HG03432 (cell line): Measurements from ENCODE around the gene PARD3.

ENCODE experiments used
- ATAC-seq: cut with Tn5 transposase; IDR thresholded peaks from one replicate; pipeline ENCODE4 v1.9.1; 2021; ENCODE audit warnings: mild to moderate bottlenecking, moderate library complexity; ENCODE audit not compliant: unreplicated experiment

PARD3 gene

DNA sequence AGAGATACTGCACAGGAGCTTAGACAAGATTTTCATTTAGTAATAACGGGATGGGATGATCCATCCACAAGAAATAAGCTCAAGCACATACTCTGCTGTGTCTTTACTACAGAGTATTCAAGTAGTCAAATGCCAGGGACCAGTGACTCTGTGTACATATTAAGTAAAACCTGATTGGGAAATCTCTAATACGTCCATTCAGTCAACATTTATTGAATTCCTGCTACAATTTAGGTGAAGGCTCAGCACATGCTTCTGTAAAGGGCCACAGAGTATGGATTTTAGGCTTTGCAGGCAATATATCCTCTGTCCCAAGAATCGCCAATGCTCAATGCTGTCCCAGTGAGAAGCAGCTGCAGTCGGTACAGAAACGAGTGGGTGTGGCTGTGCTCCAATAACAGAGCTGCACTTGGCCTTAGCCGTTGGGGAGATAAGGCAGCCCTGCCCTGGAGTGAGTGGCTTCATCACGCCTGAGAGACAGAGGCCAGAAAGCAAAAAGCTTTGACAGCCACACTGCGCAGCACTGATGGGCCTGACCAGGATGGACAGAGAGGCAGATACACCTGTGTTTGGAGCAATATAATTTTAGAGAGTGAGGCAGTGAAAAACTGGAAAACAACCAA lies 186.8 kb downstream of the PARD3 start:
- ATAC-seq: no peak

DNA sequence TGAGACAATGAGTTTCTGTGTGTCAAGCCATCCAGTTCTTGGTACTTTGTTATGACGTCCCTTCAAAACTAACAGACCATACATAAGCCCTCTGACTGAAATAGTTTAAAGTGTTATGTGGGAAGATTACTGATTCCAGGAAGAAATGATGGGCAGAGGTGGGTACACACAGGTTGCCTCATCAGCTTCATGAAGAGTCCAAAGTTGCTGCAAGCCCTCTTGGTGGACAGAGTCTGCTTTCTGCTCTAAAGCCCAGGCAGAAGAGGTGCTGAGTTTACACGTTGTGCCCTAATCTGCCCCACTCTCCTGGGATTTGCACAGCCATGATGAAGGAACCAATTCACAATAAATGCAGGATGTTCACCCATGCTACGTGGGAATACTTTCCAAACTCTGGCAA lies 187.4 kb downstream of the PARD3 start:
- ATAC-seq: peak; percentile 16

DNA sequence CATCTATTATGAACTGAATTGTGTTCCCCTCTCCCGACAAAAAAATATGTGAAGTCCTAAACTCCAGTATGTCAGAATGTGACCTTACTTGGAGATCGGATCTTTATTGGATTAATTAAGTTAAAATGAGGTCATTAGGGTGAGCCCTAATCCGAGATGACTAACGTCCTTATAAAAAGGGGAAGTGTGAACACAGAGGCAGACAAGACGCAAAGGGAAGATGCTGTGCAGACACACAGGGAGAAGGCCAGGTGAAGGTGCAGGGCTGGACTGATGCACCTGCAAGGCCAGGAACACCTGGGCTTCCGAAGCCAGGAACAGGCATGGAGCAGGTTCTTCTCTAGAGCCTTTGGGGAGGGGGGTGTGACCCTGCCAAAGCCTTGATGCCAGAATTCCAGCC lies 187.8 kb downstream of the PARD3 start:
- peak; percentile 65 for ATAC-seq

DNA sequence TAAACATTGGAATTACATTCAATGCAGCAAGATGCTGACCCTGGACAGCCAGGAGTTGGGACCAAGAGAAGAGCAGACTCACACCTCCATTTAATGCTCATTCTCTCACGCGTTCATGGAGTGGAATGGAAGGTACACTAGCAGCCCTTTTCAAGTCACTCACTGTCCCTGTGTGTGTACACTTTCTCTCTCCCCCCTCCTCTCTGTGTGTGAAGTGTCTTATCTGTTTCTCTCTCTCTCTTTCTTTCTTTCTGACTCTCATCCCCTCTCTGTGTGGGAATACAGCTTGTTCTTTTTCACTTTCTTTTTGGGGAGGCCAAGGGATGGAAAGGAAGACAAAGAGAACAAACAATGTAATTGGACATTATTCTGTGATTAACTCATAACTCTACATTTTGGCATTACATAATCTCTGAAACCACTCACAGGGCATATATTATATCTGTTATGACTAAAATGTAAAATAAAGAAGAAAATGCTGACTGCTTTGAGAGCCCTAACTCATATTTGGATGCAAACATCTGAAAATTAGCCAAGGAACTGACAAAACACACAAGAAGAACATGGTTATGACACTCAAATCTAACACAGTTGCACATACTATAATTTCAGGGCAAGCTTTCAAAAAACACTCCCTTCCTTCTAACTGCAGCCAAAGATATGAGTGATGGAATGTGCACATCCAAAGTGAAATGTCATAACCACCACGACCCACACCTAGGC lies 188.8 kb downstream of the PARD3 start:
- ATAC-seq: no peak

DNA sequence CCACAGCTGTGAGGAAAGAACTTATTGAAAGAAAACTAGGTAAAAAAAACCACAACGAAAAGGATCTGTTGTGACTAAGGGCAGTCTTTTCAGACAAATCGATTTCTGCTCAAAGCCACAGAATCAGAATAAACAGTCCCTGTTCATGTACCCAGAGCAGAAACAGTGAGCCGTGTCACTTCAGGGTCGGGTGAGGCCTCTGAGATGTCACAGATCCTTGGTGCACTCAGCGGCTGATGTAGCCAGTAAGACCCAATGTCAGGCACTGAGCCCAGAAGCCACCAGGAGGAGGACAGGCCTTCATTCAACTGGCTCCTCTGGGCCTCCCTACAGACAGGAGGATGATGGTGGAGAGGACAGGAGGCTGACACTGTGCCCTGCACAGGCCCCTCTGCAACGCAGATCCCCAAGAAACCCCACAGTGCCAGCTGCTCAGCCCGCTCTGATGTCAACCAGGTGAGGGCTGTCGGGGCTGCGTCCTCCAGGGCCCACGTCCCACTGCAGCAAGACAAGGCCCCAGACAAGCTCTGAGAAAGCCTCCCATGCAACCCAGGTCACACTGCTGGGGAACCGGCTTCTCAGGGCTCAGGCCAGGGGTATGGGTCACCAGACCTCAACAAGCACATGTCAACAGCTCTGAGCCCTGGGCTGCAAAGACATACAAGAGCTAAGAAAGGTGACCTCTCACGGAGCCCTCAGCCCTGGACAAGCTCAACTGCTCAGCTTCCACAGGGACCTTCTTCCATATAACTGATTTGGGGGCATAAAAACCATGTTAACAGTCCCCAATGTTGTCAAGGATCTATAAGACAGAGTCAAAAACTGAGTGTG lies 190.6 kb downstream of the PARD3 start:
- ATAC-seq: no peak

DNA sequence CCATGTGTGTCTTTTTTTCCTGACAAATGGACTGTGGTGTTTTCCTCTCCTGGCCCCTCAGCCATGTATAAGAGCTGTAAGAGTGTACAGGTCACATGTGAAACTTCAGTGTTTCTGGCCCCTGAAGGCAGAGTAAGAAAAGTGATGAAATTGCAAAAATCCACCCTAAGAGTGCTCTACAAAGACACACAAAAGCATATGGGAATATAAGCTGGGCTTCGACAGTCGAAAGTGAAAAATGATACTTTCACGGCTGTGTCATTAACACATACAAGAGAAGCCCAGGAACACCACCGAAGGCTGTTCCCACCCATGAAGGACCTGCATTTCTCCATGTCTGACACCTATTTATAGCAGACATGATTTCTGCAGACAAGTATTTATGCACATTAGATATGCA lies 192.2 kb downstream of the PARD3 start:
- no peak for ATAC-seq

DNA sequence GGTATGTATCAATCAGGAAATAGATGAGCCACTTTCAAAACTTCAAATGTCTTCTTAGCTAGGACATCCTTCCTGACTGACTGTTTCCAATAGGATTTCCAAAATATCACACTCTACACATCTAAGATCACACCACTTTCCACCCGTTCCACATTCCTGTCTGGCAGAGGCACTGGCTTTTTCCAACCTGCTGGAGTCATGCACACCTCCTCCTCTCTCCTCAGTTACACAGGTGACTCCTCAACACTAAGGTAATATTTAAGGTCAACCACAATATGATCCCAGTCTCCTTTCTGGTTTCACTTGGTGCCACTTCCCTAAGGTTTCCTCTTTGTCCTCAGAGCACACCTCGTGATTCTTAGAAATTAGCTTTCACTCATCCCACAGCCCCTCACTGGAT lies 196.5 kb downstream of the PARD3 start:
- ATAC-seq: no peak

DNA sequence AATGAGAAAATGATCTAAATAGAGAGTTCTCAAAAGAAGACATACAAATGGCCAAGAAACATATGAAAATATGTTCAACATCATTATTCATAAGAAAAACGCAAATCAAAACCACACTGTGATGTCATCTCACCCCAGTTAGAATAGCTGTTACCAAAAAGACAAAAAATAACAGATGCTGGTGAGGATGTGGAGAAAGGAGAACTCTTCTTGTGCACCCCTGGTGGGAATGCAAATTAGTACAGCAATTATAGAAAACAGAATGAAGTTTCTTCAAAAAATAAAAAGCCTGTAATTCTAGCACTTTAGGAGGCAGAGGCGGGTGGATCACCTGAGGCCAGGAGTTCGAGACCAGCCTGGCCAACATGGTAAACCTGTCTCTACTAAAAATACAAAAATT lies 199.3 kb downstream of the PARD3 start:
- ATAC-seq: no peak

DNA sequence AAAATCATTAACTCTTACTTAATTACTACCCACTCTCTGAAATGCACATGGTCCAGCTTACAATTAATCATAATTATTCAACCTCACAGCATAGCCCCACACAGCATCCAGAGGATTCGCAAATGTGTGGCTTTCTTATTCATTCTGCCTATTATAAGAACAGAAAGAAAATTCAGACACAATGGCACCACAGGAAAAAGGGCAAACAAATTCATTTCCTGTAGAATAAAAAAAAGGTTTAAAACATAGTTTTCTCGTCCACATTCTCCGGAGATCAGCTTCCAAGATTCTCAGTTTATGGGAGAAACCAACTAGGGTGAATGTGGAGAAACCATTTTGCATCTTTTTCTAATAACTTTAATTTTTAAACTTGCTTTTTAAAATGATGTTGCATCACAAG lies 201.6 kb downstream of the PARD3 start:
- no peak for ATAC-seq

DNA sequence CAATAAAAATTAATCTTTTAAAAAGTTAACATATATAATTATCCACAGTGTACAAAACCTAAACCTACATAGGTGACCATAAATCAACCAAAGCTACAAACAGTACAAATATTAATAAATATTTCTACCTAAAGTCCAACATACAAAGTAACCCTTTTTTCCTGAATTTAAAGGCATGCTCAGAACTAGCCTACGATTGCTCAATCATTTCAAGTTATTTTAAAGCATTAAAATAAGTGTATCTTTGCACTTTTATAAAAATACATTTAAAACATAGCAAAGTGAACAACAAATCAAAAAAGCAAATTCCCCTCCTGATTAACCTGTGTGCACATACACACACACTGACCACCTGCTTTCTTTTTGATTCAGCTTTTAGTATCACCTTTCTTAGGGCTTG lies 202.2 kb downstream of the PARD3 start:
- ATAC-seq: no peak

DNA sequence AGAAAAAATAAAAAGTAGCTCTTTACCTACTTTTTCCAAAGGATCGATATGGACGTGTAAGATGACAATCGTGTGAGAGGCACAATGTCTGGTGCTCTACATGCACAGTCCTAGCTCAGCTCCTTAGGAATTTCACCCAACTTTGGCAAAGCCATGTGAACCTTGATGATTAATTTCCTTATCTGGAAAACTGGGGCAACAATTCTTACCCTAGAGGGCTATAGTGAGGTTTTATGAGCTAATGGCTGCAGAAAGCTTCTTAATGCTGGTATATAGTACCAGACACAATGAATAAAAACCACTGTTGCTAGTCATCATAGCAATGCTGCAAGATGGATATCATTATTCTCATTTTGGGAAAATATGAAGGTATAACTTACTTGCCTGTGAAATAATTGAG lies 202.7 kb downstream of the PARD3 start:
- ATAC-seq: no peak

DNA sequence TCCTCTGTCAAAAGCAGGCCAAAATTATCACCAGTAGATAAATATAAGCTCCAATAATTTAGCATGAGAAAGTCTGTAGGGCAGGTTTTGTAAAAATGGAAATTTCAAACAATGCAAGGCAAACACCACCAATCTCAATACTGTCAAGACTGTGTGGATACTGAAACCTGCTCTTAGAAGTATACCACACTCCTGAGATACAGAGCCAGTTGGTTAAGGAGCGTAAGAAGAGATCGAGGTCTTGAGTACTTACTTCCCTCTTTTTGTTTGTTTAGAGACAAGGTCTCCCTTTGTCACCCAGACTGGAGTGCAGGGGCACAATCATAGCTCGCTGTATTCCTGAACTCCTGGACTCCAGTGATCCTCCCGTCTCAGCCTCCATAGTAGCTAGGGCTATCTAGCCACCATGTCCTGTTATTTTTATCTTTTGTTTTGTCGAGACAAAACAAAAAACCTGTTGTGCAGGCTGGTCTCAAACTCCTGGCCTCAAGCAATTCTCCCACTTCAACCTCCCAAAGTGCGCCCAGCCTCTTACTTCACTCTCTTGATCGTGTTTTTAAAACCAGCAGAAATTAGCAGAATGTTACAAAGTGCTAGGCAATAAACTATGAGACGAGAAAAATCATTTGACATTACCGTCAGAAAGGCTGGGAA lies 205.7 kb downstream of the PARD3 start:
- ATAC-seq: peak; percentile 51

DNA sequence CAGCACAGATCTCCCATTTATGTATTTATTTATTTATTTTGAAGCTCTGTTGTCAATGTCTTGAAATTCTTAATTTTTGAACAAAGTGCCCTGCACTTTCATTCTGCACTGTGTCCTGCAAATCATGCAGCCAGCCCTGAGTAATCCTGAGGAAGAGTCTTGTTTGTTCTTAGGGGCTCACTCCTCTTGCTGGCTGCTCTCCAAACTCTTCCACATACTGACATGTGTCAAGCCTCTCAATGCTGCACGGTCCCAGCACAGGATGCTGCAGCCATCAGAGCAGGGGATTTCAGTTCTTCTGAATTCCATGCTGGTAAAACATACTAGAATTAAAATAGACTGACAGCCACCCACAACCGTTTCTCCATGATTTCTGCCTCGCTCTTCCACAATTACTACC lies 207.2 kb downstream of the PARD3 start:
- ATAC-seq: no peak

DNA sequence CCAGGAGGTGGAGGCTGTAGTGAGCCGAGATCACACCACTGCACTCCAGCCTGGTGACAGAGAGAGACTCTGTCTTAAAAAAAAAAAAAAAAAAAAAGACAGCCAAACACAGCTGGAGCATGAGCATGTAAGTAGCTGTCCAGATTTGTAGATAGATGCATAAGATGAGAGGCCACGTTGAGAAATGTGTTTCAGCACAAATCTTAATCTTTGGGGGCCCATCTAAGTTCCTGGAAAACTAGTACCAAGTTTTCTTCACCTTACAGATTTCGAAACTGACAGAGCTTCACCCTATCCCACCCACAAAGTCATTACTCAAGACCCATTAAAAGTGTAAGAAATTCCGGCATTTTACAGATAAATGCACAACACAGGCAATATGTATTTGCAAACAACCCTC lies 208.2 kb downstream of the PARD3 start:
- ATAC-seq: no peak

DNA sequence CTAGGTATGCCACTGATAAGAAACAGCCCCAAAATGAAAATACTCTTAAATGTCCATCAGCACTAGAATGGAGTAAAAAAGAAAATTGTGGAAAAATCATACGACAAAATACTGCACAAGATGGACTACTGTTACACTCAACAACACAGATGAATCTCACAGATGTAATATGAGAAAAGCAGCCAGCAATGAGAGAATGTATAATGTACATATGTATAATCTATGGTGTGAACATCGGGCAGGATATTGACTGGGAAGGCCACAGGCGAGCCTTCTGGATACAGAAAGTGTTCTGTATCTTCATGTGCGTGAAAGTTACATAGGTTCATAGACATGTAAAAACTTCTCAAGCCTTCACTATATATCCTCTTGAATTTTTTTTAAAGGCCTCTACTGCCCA lies 212.6 kb downstream of the PARD3 start:
- no peak for ATAC-seq

DNA sequence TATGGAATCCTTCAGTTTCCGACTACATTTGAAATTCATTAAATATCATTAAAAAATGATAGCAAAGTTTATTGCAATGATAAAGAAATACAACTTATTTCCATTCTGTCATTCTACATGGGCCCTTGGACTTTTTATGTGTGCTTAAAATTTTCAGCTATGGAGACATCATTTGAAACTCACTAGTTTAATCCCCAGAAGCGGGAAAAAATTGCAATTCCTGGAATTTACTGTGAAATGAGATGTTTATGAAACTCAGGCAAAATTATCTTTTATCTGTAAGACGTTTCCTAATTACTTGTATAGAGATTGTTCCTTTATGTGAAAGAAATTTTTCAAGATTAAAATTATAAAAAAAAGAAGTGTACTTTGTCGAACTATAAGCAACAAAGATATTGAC lies 213.4 kb downstream of the PARD3 start:
- no peak for ATAC-seq

DNA sequence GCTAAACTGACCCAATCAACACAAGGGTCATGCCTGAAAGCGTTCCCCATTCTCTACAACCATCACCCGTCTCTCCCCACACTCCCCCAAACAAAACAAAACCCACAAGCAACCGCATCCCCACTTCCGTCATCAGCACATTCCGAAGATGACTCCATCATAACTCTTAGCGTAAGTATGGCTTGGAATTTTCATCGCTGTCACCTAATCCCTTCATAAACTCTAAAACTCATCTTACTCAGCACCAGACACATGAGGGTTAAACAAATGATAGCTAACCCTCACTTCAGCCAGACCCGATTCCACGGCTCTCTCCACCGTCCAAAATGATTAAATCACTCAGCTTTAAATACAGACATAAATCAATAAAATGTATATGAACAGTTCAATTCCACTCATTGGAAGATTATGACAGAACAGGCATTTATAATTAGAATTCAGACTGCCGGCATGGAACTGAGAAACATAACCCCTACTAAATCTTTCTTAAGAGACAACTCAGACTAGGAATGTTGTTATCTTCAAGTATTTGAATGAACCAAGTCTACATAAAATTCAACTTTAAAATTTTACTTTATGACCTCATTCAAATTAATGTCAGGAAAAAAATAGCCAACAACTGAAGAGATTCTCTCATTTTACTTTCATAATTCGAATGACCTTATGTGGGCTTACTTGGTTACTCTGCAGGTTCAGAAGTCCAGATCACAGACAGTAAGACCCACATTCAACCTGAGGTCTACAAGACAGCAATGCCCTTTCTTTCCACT lies 215.9 kb downstream of the PARD3 start:
- ATAC-seq: no peak

DNA sequence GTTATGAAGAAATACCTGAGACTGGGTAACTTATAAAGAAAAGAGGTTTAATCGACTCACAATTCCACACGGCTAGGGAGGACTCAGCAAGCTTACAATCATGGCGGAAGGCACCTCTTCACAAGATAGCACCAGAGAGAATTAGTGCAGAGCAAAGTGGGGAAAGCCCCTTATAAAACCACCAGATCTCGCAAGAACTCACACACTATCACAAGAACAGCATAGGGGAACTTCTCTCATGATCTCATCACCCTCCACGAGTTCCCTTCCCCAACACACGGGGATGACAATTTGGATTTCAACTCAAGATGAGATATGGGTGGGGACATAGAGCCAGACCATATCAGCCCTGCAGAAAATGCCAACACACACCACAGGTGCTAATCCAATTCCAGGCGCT lies 218.7 kb downstream of the PARD3 start:
- no peak for ATAC-seq

DNA sequence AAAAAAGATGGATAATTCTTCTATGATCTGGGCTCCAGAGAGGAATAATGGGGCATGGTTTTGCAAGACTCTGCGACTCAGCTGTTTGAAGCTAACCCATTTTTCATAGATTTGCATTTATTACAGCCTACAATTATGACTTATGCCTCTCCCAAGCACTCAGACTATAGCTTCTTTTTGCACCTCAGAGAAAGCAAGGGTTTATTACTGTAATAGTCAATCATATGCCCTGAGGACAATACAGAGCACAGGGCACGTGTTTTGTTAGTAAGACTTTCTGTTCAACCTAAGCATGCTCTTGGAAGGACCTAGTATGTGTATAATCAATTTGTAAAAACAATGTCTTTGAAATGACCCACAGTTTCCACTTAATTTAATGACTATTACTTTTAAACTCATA lies 221.2 kb downstream of the PARD3 start:
- no peak for ATAC-seq

DNA sequence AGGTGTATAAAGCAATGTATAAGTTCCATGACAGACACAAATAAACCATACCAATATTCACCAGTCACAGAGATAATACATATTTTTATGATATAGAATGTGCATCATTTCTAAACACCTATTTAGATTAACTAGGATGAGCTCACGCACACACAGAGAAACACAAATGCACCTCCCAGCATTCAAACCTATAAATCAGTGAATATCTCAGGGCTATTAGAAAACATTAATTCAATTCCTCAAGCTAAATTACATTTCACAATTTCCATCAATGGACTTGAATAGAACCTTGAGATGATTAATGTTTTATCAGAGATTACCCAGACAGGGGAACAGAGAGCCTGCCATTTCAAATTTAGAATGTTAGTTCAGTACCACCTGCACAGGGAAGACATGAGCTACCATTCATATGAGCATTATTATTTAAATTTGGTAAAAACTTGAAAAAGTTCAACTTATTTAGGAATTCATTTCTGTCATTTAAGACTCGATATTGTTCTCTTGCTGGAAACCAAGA lies 221.7 kb downstream of the PARD3 start:
- ATAC-seq: no peak

DNA sequence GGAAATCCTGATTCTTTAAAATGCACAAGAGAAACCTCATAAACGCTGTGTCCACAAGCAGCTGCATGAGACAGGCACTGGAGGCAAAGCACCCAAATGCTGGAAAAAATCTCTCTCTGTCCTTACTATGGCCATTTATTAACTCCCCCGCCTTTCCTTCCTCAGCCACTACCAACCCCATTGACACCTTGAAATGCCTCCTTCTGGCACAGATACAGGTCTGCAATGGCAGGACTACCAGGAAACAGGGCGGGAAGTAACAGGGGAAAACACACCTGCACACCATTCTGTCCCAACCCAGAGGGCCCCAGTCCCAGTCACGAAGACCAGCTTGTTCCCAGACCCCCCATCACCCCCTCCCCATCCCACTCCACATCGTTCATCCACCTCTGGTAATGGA lies 224.3 kb downstream of the PARD3 start:
- ATAC-seq: no peak
